Body of pancreas (tissue), 4 donors: Measurements from ENCODE around the gene MBP. TPM values are rescaled to one million over a fixed set of nuclear protein-coding genes. Genes with fewer than 3 reads are reported as not detected.

Experiments
- ATAC-seq: fragments of 150-250 bp; one replicate; pipeline ENCODE4 v1.9.1; 2016
- DNase-seq, 4 donors: peaks; one replicate each; pipeline ENCODE4 v3.0.0-alpha.2; 2019
- H3K27ac ChIP-seq, 4 donors: fragments of 200-600 bp; sonication (generic); 1 replicate in 3 of 4; 2 replicates in 1 of 4; pipeline versions ENCODE4 v1.5.1 to v1.6.1; 2016 to 2019; ENCODE audit warnings: mild to moderate bottlenecking in 1 of 4, mixed read lengths in 1 of 4, moderate library complexity in 1 of 4
- H3K27me3 ChIP-seq, 2 donors: fragments of 200-600 bp; sonication (generic); one replicate each; pipeline ENCODE4 v1.6.0; 2016; ENCODE audit warnings: mild to moderate bottlenecking in 1 of 2
- H3K36me3 ChIP-seq, 2 donors: fragments of 200-600 bp; sonication (generic); replicated peaks in 1 of 2; 2 replicates each; pipeline ENCODE4 v1.5.1; 2016; ENCODE audit warnings: low read depth in 2 of 2; ENCODE audit not compliant: insufficient read depth in 1 of 2
- H3K4me1 ChIP-seq: fragments of 200-600 bp; sonication (generic); one replicate; pipeline ENCODE4 v1.6.0; 2016
- H3K4me3 ChIP-seq, 2 donors: fragments of 200-600 bp; sonication (generic); 1 replicate in 1 of 2; 2 replicates in 1 of 2; pipeline ENCODE4 v1.5.1; 2016 to 2019
- H3K9me3 ChIP-seq, 3 donors: fragments of 200-600 bp; sonication (generic); 1 replicate in 2 of 3; 2 replicates in 1 of 3; pipeline ENCODE4 v1.5.1; 2016
- CTCF ChIP-seq, 7 experiments: fragments of 450-650 bp in 4 of 7; fragments of 200-600 bp in 3 of 7; sonication (generic) in 3 of 7; IDR thresholded peaks; one replicate each; pipeline ENCODE4 v1.5.1; 2016 to 2019; ENCODE audit warnings: antibody characterized with exemption in 7 of 7
- POLR2A ChIP-seq, 3 donors: fragments of 450-650 bp; IDR thresholded peaks; one replicate each; pipeline ENCODE4 v1.6.1; 2016; ENCODE audit warnings: antibody characterized with exemption in 3 of 3, mild to moderate bottlenecking in 2 of 3
- WGBS, 2 donors: methylation state at CpG; one replicate each; pipeline ENCODE4 v1.1.5; 2017; 5-methylcytosine and 5-hydroxymethylcytosine counted together
- intact Hi-C: fragments of 100-400 bp; cut with DNase I; formaldehyde crosslinking; loops from one replicate; pipeline ENCODE4 v1.15.1; 2023
- total RNA-seq, 2 donors: library from RNA; depleted of rRNA; stranded (reverse); fragments of >200 nt; gene quantifications; one replicate each; pipeline ENCODE4 v1.1.0, GENCODE V29; 2016

The MBP gene
- total RNA-seq, 2 donors from 2014 or later, result 17.4 to 24.4 TPM

GRCh38 chr18:77084688-77085035 is 47.9 kb downstream of the MBP start:
- intact Hi-C loops, result no loop called here
- DNase-seq (peak in 1 of 4 donors; percentile 54), ATAC-seq (peak; percentile 76)
- Histone ChIP-seq H3K9me3 (no peaks in the 10 kb centered on the region), H3K36me3 (no peaks in the 10 kb centered on the region), H3K4me1 (peaks cover 53% of the 10 kb centered on the region), H3K27ac (peak overlapping the region in 3 of 4 donors; percentile 31 to 74 (median 71)), H3K27me3 (no peaks in the 10 kb centered on the region), H3K4me3 (no peak overlapping the region)
- TF ChIP-seq CTCF (IDR thresholded peaks at IDR 0.05) (no peak), POLR2A (IDR thresholded peaks at IDR 0.05) (no peak)
- WGBS, 2 donors, result 4 to 10% methylated on average over 1 of the region's 1 CpG

DNA sequence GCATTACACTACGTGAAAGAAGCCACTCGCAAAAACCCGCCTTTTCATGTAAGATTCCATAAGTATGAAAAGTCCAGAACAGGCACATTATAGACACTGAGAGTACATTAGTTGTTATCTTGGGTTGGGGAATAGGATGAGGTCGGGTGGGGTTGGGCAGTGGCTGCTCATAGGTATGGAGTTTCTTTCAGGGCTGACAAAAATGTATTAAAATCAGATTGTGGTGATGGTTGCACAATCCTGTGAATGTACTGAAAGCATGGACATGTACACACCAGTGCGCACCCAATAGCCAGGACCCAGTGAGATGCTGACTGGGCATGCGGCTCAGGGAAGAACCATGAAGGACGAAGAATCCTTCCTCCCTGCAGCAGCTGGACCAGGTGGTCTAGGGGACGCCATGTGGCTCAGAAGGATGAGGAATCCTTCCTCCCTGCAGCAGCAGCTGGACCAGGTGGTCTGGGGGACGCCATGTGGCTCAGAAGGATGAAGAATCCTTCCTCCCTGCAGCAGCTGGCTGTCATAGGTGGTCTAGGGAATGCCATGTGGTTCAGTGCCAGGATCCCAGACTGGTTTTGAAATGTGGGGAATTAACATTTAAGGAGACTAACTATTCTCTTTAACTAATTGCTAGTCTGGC is 50.1 kb downstream of the MBP start:
- intact Hi-C loops, result no loop called here
- no peak overlapping the region for H3K27ac ChIP-seq
- TF ChIP-seq POLR2A (IDR thresholded peaks at IDR 0.05), result no peak

DNA sequence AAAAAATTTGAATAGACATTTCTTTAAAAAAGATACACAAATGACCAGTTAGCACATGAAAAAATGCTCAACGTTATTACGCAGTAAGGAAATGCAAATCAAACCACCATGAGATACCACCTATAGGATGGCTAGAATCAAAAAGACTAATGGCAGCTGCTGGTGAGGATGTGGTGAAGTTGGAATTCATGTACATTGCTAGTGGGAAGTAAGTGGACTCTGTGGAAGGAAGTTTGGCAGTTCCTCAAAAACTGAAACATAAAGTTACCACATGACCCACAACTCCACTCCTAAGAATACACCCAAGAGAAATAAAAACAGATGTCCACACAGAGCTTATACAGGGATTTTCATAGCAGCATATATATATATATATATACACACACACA is 51.2 kb downstream of the MBP start:
- peaks cover 27% of the 10 kb centered on the region for H3K4me1 ChIP-seq
- H3K27ac ChIP-seq, result no peak overlapping the region
- no peaks in the 10 kb centered on the region for H3K36me3 ChIP-seq
- H3K27me3 ChIP-seq, result no peaks in the 10 kb centered on the region
- WGBS, 2 donors, result 75 to 78% methylated on average over 2 of the region's 2 CpGs
- intact Hi-C loops, result no loop called here
- DNase-seq, result no peak
- no peak for ATAC-seq
- no peak for TF ChIP-seq CTCF (IDR thresholded peaks at IDR 0.05)
- no peak overlapping the region for H3K4me3 ChIP-seq
- H3K9me3 ChIP-seq, result no peaks in the 10 kb centered on the region

More for the DNA sequence above, 50.1 kb downstream of the MBP start:
- Histone ChIP-seq H3K4me1 (peaks cover 36% of the 10 kb centered on the region), H3K27me3 (no peaks in the 10 kb centered on the region), H3K9me3 (no peaks in the 10 kb centered on the region), H3K36me3 (no peaks in the 10 kb centered on the region), H3K4me3 (no peak overlapping the region)
- no peak for DNase-seq
- ATAC-seq, result no peak
- WGBS, 2 donors, result 90 to 96% methylated on average over 9 of the region's 9 CpGs

GRCh38 chr18:77079954-77080682 is 52.5 kb downstream of the MBP start:
- intact Hi-C loops, result loop anchor here (10.0 kb wide), 1 partner anchor 55 kb away; the partner anchor contains the start of gene MBP
- Histone ChIP-seq H3K27ac (peak overlapping the region in 2 of 4 donors; percentile 10 to 11), H3K27me3 (no peaks in the 10 kb centered on the region), H3K4me3 (no peak overlapping the region), H3K4me1 (peaks cover 16% of the 10 kb centered on the region), H3K36me3 (no peaks in the 10 kb centered on the region), H3K9me3 (no peaks in the 10 kb centered on the region)
- no peak for TF ChIP-seq POLR2A (IDR thresholded peaks at IDR 0.05)
- no peak for TF ChIP-seq CTCF (IDR thresholded peaks at IDR 0.05)
- 57 to 64% methylated on average over 12 of the region's 12 CpGs for WGBS, 2 donors
- DNase-seq (no peak), ATAC-seq (no peak)

DNA sequence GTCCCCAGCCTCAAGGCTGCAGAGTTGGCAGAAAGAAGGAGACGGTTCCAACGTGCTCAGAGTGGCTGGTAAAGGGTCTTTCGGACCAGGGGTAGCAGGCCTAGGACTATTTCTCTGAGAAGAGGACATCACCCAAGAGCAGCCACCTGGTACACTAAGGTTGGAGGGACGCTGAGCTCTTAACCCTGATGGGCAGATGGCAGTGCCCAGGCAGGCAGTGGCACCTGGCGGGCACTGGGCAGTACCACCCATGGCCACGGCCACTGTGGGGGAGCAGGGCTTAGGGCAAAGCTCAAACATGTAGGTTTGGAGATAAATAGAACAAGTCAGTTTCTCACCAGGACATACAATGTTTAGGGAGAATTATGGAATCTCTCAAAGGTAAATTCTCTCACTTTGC is 53.5 kb downstream of the MBP start:
- WGBS, 2 donors, result 80 to 91% methylated on average over 6 of the region's 6 CpGs
- TF ChIP-seq POLR2A (IDR thresholded peaks at IDR 0.05), result no peak
- TF ChIP-seq CTCF (IDR thresholded peaks at IDR 0.05), result no peak
- intact Hi-C loops, result loop anchor here (10.0 kb wide), 1 partner anchor 56 kb away; the partner anchor contains the start of gene MBP
- DNase-seq (no peak), ATAC-seq (no peak)
- no peak overlapping the region for H3K27ac ChIP-seq
- H3K4me3 ChIP-seq, result no peak overlapping the region
- no peaks in the 10 kb centered on the region for H3K27me3 ChIP-seq
- H3K9me3 ChIP-seq, result no peaks in the 10 kb centered on the region
- H3K4me1 ChIP-seq, result peaks cover 12% of the 10 kb centered on the region
- H3K36me3 ChIP-seq, result no peaks in the 10 kb centered on the region
